Thymus (tissue), 11 donors: ENCODE results near the gene NR5A2. TPM values are rescaled to one million over a fixed set of nuclear protein-coding genes. Genes with fewer than 3 reads are reported as not detected.
A peak's percentile ranks its signal among the peaks of the same experiment; 100 is the strongest.

Experiments used
- DNase-seq, 9 donors: peaks; one replicate each; pipeline ENCODE4 v3.0.0-alpha.2; 2013; ENCODE audit warnings: low spot score in 9 of 9, low read depth in 6 of 9, missing footprints in 1 of 9
- H3K27ac ChIP-seq, 2 donors: one replicate each; pipeline ENCODE4 v1.5.1; 2013; ENCODE audit warnings: control low read depth in 1 of 2, low read depth in 1 of 2, low read length in 1 of 2, mild to moderate bottlenecking in 1 of 2, moderate library complexity in 1 of 2
- H3K27me3 ChIP-seq, 2 donors: one replicate each; pipeline ENCODE4 v1.5.1; 2013; ENCODE audit warnings: low read length in 1 of 2; ENCODE audit not compliant: control insufficient read depth in 2 of 2, insufficient read depth in 1 of 2
- H3K36me3 ChIP-seq, 2 donors: one replicate each; pipeline ENCODE4 v1.5.1; 2013; ENCODE audit warnings: low read length in 1 of 2, mild to moderate bottlenecking in 1 of 2, moderate library complexity in 1 of 2; ENCODE audit not compliant: control insufficient read depth in 2 of 2, insufficient read depth in 2 of 2
- H3K4me1 ChIP-seq, 2 donors: one replicate each; pipeline ENCODE4 v1.5.1; 2013; ENCODE audit warnings: low read length in 2 of 2; ENCODE audit not compliant: control insufficient read depth in 2 of 2, insufficient read depth in 2 of 2
- H3K4me3 ChIP-seq, 2 donors: one replicate each; pipeline ENCODE4 v1.5.1; 2013; ENCODE audit warnings: low read length in 2 of 2, control low read depth in 1 of 2, mild to moderate bottlenecking in 1 of 2
- H3K9me3 ChIP-seq, 2 donors: one replicate each; pipeline ENCODE4 v1.5.1; 2013; ENCODE audit warnings: low read length in 1 of 2, mild to moderate bottlenecking in 1 of 2; ENCODE audit not compliant: control insufficient read depth in 2 of 2, insufficient read depth in 1 of 2
- WGBS: extraction: QIAGEN DNeasy Blood & Tissue Kit; methylation state at CpG from one replicate; pipeline ENCODE4 v1.1.7; 2013; 5-methylcytosine and 5-hydroxymethylcytosine counted together
- polyA plus RNA-seq: library from polyadenylated mRNA; stranded (reverse); fragments of 200-250 nt; gene quantifications from one replicate; pipeline ENCODE4 v1.2.3, GENCODE V29; 2013
- total RNA-seq: library from RNA; stranded (reverse); fragments of 120-200 nt; gene quantifications from one replicate; pipeline ENCODE4 v1.2.4, GENCODE V29; 2013
- donor health status: healthy.

The NR5A2 gene
- total and polyA plus RNA-seq, 2 donors = 0.76 to 0.94 TPM

DNA sequence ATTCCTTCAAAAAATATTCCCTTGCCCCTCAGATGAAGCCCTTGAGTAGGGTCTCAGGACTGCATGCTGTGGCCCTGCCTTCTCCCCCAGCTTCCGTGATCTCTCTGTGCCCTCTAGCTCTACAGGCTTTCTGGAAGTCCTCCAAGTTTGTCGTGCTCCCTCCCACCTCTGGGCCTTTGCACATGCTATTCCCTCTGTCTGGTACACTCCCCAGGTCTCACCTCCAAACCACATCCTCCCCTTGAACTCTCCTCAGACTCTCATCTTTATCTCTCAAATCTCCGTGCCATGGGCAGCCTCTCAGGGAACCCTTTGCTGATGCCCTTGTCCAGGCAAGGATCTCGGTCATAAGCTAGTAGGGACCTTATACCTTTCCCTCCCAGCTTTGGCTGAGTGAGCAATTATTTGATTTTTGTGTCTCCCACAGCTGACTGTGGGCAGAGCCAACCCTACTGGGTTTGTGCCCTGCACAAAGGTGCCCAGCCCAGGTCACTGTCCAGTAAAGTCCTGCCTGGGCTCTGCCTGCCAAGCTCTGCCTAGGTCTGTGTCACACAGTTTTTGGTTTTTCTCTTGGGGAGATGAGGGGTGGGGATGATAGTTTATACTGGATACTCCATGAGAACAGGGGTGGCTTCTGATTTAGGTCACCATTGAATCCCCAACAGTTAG is 194.2 kb downstream of the NR5A2 start:
- Histone ChIP-seq H3K4me3 (no peak overlapping the region), H3K36me3 (no peaks in the 10 kb centered on the region), H3K27ac (no peak overlapping the region), H3K9me3 (no peaks in the 10 kb centered on the region), H3K27me3 (peaks cover 0 to 2% of the 10 kb centered on the region in 2 donors), H3K4me1 (peaks cover 0 to 9% of the 10 kb centered on the region in 2 donors)
- no peak for DNase-seq
- 80% methylated on average over 4 of the region's 4 CpGs for whole genome bisulfite sequencing

DNA sequence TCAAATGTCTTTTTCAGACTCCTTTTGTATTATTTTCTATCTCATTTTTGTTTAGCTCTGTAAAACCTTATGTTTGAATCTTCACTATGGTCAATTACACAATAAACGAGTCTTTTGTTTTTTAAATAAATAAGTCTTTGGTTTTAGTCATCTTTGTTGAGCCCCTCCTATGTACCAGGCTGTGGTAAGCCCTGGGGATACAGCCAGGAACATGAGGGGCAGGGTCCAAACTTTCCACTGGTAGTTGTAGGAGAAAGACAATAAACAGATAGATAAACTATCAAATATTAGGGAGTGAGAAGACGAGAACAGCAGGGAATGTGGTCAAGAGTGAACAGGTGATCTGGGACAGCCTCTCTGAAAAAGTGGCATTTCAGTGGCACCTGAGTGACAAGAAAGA is 195.7 kb downstream of the NR5A2 start:
- DNase-seq = no peak
- Histone ChIP-seq H3K27me3 (peaks cover 0 to 4% of the 10 kb centered on the region in 2 donors), H3K4me3 (no peak overlapping the region), H3K27ac (no peak overlapping the region), H3K36me3 (no peaks in the 10 kb centered on the region), H3K9me3 (no peaks in the 10 kb centered on the region), H3K4me1 (peaks cover 0 to 11% of the 10 kb centered on the region in 2 donors)
- WGBS = 96% methylated on average over 2 of the region's 2 CpGs

DNA sequence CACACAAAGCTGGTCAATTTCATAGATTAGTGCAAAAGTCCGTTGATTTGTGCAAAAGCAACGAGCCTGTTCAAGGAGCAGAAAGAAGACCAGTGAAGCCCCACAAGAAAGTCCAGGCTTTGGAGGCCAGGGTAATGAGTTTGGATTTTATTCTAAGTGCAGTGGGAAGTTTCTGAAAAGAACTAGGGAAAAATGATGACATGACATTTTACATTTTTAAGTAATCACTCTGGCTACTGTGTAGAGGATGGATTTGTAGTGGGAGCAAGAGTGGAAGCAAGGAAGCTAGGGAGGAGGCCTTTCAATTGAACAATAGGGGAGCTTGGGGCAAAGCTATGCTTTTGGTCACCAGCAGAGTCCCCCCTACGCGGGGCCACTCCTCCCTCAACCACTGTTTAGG is 196.1 kb downstream of the NR5A2 start:
- 98% methylated on average over 4 of the region's 4 CpGs for WGBS
- Histone ChIP-seq H3K9me3 (no peaks in the 10 kb centered on the region), H3K4me1 (peaks cover 0 to 11% of the 10 kb centered on the region in 2 donors), H3K27me3 (peaks cover 0 to 4% of the 10 kb centered on the region in 2 donors), H3K27ac (no peak overlapping the region), H3K36me3 (no peaks in the 10 kb centered on the region), H3K4me3 (no peak overlapping the region)
- DNase-seq = no peak

DNA sequence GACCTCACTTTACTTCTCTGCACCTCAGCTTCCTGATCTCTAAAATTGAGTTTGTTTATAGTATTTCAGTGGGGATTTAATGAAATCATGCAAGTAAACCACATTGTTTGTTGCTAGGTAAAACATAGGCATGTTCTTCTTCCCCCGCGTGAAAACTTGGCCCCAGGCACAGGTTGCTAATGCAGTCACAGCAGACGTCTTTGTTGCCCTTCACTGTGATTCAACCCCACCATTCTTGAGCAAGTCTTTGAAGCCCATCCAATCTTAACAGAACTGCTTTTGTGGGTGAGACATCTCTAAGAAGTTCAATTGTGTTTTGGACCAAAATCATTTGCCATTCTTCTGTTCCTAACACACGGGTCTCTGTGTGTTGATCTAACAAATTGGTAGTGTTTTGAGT is 196.8 kb downstream of the NR5A2 start:
- Histone ChIP-seq H3K9me3 (no peaks in the 10 kb centered on the region), H3K27me3 (peaks cover 0 to 4% of the 10 kb centered on the region in 2 donors), H3K36me3 (no peaks in the 10 kb centered on the region), H3K27ac (no peak overlapping the region), H3K4me1 (peaks cover 0 to 11% of the 10 kb centered on the region in 2 donors), H3K4me3 (no peak overlapping the region)
- DNase-seq = no peak
- WGBS = 96% methylated on average over 4 of the region's 4 CpGs

DNA sequence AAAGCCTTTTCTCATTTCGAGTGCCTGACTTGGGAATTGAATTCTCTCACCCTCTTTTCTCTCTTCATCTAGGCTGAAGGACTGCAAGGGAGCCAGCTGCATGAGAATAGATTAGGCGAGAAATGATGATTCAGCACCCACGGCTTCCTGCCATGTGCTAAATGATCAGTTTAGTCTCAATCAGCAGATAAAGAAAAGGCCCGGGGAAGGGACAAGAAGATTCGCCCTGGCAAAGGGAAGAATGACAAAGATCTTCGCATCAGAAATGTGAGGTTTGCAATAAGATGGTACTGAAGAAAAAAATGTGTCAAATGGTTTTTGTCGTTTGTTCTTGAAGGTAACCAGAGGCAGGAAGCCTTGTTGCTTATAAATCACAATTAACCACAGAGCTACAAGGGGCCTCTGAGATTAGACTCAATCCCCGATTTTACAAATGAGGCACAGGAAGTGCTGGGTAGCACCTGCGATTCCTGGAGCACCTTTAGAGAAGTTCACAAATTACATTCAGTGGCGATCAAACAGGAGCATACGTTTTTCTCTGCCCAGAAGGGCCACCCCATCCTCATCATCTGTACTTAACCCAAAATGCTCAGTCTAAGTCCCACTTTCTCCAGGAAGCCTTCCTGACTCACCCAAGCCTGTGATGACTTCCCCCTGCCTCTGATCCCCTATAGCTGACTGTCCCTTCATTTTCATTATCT is 198.9 kb downstream of the NR5A2 start:
- peak in 2 of 9 donors; percentile 8 to 30 for DNase-seq
- WGBS = 5% methylated on average over 11 of the region's 11 CpGs
- H3K36me3 ChIP-seq = no peaks in the 10 kb centered on the region
- no peaks in the 10 kb centered on the region for H3K9me3 ChIP-seq
- peaks cover 0 to 4% of the 10 kb centered on the region in 2 donors for H3K27me3 ChIP-seq
- no peak overlapping the region for H3K27ac ChIP-seq
- H3K4me1 ChIP-seq = peaks cover 0 to 11% of the 10 kb centered on the region in 2 donors
- no peak overlapping the region for H3K4me3 ChIP-seq

DNA sequence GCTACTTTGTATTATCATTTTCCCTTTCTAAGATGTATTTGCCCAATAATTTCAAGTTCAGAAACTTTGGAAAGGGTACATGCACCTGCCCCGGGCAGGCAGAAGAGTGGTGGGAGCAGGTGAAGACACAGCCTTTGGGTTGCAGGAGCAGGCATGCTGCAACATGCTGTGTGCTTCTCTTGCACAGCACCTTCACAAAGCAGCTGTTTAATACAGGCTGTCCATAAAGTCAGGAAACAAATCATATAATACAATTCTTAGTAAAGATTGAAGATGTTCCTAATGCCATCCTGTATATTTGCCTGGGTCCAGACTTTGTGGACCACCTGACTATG is 199.4 kb downstream of the NR5A2 start:
- Histone ChIP-seq H3K27ac (no peak overlapping the region), H3K4me1 (peaks cover 0 to 11% of the 10 kb centered on the region in 2 donors), H3K27me3 (peaks cover 0 to 4% of the 10 kb centered on the region in 2 donors), H3K36me3 (no peaks in the 10 kb centered on the region), H3K9me3 (no peaks in the 10 kb centered on the region), H3K4me3 (no peak overlapping the region)
- DNase-seq = peak in 1 of 9 donors; percentile 5
- 84% methylated on average over 1 of the region's 1 CpG for WGBS
